Colonic mucosa (tissue), 4 donors: ENCODE results near the gene EMC8. TPM values are rescaled to one million over a fixed set of nuclear protein-coding genes. Genes with fewer than 3 reads are reported as not detected.
A peak's percentile ranks its signal among the peaks of the same experiment; 100 is the strongest.

Experiments
- DNase-seq: peaks from one replicate; pipeline ENCODE4 v3.0.0-alpha.2; 2020
- H3K27ac ChIP-seq: fragments of 200-600 bp; one replicate; pipeline ENCODE4 v1.8.0; 2021
- H3K27me3 ChIP-seq: fragments of 200-600 bp; one replicate; pipeline ENCODE4 v1.8.0; 2021
- H3K36me3 ChIP-seq: fragments of 200-600 bp; one replicate; pipeline ENCODE4 v1.8.0; 2021
- H3K4me1 ChIP-seq: fragments of 200-600 bp; one replicate; pipeline ENCODE4 v1.8.0; 2021; ENCODE audit warnings: mild to moderate bottlenecking
- H3K4me3 ChIP-seq: fragments of 200-600 bp; one replicate; pipeline ENCODE4 v1.8.0; 2021
- H3K9ac ChIP-seq, 2 donors: one replicate each; pipeline ENCODE4 v1.7.0; 2013; ENCODE audit warnings: control low read depth in 2 of 2, low read depth in 2 of 2, low read length in 2 of 2
- H3K9me3 ChIP-seq: fragments of 200-600 bp; one replicate; pipeline ENCODE4 v1.8.0; 2021
- intact Hi-C: fragments of 100-400 bp; cut with DNase I; formaldehyde crosslinking; loops from one replicate; pipeline ENCODE4 v1.14.1; 2022
- total RNA-seq, 2 donors: library from RNA; stranded (reverse); fragmentation: NEBNext Ultra II Directional in 1 of 2; extraction: Animal tissue kit (Norgen Biotek cat#: 25700) in 1 of 2; gene quantifications; one replicate each; pipeline ENCODE4 v1.2.1, GENCODE V29; 2021
- TF ChIP-seq, protein P1 (sequence below): fragments of 200-600 bp; IDR thresholded peaks from one replicate; pipeline ENCODE4 v1.8.0; 2022; ENCODE audit warnings: antibody characterized with exemption, mild to moderate bottlenecking
- donor health status: healthy.
- donor health status: DM: no; HTN: no; CAD: no.
- donor health status: DM: no; HTN: no; CAD: no.

EMC8 gene
- total RNA-seq, 2 donors from 2014 or later, result 30.6 to 49.8 TPM

DNA sequence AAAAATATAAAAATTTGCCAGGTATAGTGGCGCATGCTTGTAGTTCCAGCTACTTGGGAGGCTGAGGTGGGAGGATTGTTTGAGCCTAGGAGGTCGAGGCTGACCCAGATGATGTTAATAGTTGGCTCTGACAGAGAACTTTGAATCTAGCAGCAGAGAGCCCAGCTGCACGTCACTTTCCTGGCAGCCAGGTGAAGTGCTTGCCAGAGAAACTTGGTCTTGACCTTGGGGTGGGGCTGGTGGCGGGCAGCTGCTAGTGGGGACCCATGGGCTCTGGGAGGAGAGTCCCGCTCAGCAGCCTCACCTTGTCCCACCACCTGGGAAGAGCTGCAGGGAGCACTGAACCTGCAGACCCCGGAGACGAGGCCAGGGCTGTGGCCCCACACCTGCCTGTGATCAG is 45.4 kb downstream of the EMC8 start:
- no peak for DNase-seq
- intact Hi-C loops, result no loop called here
- H3K27me3 ChIP-seq, result peaks cover 30% of the 10 kb centered on the region
- no peak overlapping the region for H3K4me3 ChIP-seq
- no peak overlapping the region for H3K9ac ChIP-seq
- no peaks in the 10 kb centered on the region for H3K36me3 ChIP-seq
- H3K4me1 ChIP-seq, result peaks cover 5% of the 10 kb centered on the region
- TF ChIP-seq, protein P1, sequence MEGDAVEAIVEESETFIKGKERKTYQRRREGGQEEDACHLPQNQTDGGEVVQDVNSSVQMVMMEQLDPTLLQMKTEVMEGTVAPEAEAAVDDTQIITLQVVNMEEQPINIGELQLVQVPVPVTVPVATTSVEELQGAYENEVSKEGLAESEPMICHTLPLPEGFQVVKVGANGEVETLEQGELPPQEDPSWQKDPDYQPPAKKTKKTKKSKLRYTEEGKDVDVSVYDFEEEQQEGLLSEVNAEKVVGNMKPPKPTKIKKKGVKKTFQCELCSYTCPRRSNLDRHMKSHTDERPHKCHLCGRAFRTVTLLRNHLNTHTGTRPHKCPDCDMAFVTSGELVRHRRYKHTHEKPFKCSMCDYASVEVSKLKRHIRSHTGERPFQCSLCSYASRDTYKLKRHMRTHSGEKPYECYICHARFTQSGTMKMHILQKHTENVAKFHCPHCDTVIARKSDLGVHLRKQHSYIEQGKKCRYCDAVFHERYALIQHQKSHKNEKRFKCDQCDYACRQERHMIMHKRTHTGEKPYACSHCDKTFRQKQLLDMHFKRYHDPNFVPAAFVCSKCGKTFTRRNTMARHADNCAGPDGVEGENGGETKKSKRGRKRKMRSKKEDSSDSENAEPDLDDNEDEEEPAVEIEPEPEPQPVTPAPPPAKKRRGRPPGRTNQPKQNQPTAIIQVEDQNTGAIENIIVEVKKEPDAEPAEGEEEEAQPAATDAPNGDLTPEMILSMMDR, result no peak
- no peaks in the 10 kb centered on the region for H3K9me3 ChIP-seq
- no peak overlapping the region for H3K27ac ChIP-seq

DNA sequence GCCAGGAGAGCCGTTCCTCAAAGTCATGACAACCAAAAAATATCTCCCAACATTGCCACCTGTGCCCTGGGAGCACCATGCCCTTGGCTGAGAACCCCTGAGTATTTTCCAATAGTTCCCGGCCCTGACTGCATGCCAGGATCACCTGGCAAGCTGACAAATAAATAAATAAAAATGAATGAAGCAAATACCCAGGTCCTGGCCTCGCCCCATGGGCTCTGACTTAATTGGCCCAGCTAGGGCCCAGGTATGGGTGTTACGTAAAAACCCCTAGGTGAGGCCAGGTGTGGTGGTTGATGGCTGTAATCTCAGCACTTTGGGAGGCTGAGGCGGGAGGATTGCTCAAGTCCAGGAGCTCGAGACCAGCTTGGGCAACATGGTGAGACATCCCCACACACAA is 45.8 kb downstream of the EMC8 start:
- Histone ChIP-seq H3K4me3 (no peak overlapping the region), H3K36me3 (no peaks in the 10 kb centered on the region), H3K27me3 (peaks cover 30% of the 10 kb centered on the region), H3K9ac (no peak overlapping the region), H3K4me1 (peaks cover 5% of the 10 kb centered on the region), H3K27ac (no peak overlapping the region), H3K9me3 (no peaks in the 10 kb centered on the region)
- intact Hi-C loops, result no loop called here
- DNase-seq, result no peak
- TF ChIP-seq, protein P1, result no peak

DNA sequence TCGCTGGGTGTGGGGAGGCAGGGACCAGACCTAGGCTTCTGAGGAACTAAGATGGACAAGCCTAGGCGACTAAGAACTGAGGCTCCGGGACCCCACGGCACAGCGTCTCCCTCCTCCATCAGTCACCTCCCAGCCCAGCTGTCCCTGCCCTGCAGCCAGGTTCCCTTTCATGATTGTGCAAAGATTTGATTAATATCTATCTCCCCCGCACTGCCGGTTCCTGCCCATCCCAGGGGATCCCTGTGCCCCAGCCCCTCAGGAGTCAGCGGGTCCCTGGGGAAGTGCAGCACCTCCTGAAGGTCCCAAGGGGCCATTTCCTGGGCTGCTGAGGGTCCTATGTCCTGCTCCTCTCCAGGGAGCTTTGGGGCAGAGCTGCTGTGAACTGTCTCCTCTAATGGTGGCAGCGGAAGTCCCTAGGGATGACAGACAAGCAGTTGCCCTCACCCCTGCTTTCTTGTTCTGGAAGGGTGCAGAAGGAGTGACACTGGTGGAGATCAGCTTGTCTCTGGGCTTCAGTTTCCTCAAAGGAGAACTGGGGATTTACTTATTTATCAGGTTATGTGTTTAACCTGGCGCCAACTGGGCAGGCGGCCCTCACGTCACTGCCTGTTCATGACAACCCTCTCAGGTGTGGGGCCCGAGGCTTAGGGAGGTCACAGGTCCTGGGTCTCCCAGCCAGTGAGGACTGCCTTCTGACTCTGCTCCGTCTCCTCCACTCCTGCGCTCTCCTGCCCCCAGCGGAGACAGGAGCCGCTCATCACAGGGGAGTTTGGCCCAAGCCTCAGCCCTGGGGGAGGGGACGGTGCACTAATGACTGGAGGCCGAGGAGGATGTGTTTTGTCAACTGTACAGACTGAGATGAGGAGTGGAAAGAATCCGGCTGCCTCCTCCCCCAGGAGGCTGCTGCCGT is 46.6 kb downstream of the EMC8 start:
- DNase-seq, result no peak
- Histone ChIP-seq H3K27ac (no peak overlapping the region), H3K4me3 (no peak overlapping the region), H3K4me1 (peaks cover 5% of the 10 kb centered on the region), H3K9me3 (no peaks in the 10 kb centered on the region), H3K36me3 (no peaks in the 10 kb centered on the region), H3K27me3 (peaks cover 30% of the 10 kb centered on the region), H3K9ac (peak overlapping the region in 1 of 2 donors; percentile 12)
- intact Hi-C loops, result no loop called here
- TF ChIP-seq, protein P1, result no peak

DNA sequence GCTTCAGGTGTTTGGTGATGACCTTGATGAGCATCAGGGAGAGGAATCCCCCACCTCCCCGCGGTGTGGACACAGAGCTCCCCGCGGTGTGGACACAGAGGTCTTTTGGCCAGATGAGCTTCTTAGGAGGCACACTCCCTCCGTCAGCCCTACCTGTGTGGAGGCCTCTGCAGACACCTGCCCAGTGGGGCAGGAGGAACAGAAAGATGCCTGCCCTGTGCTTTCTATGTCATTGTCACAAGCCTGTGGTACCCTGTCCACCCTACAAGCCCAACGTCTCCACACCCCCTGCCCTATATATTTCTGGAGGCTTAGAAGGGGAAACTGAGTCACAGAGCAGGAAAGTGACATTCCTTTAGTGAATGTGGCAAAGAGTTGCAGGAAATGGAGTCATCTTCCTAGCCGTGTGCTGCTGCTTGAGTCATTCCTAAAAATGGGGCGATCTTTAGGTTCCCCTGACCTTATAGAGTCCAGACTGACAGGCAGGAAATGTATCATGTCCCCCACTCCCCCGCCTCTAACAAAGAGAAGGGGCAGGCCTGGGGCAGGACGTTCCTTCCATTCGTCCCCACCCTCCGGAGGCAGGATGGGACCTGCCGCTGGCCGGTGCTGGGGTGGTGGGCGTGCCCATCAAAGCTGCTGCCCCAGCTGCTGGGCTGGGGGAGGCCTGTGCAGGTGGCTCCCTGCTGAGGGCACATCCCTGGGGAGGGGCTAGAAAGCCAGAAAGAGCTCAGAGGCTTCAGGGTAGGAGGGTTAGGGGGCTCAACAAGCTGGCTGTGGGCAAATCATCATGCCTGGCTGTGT is 47.4 kb downstream of the EMC8 start:
- Histone ChIP-seq H3K36me3 (no peaks in the 10 kb centered on the region), H3K9me3 (no peaks in the 10 kb centered on the region), H3K4me1 (peaks cover 5% of the 10 kb centered on the region), H3K9ac (no peak overlapping the region), H3K27me3 (peaks cover 30% of the 10 kb centered on the region), H3K4me3 (no peak overlapping the region), H3K27ac (no peak overlapping the region)
- no peak for DNase-seq
- TF ChIP-seq, protein P1, result no peak
- intact Hi-C loops, result no loop called here

DNA sequence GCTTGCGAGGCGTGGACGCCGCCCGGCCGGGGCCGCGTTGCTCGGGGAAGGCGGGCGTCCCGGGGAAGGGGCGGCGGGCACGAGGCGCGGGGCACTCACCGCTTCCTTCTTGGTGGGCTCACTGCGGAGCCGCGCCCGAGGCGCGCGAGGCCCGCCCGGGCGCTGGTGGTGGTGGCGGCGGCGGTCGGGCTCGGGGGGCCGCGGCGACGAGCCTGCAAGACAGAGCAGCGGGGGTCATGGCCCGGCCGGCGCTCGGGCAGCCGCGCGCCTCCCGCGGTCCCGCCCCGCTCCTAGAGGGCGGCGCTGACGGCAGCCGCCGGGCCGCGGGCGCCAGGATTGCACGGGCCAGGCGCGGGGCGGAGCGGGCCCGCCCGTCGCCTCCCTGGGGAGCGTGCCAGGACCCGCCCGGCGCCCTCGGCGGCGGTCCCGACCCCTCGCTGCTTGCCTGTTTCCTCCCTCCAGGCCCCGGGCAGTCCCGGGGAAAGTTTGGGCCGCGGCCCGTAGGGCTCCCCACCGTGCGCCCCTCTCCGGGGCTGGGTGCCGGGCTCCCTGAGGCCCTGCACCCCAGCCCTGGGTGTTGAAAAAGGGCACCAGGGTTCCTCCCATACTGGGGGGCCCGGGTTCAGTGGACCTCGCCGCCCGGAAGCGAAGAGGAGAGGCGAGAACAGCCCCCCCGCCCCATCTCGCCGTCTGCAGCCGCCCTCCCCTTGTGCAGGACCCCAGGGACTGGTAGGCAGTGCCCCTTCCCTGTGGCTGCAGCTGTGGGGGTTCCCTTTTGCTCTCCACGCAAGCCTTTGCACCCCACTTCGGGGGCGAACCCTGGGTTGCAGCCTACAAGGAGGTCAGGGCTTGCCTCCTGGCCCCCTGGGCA is 48.3 kb downstream of the EMC8 start, which contains the start of gene C16orf74:
Gene C16orf74 (minus strand): TSS at position 270 of the 871 bp plus-strand sequence. CDS start 15,879 bp downstream, outside the sequence.
- peaks cover 30% of the 10 kb centered on the region for H3K27me3 ChIP-seq

More for the DNA sequence above, 48.3 kb downstream of the EMC8 start, which contains the start of gene C16orf74:
- TF ChIP-seq, protein P1, result no peak
- Histone ChIP-seq H3K27ac (no peak within 1 kb of the TSS), H3K9me3 (no peaks in the 10 kb centered on the region), H3K4me1 (peaks cover 5% of the 10 kb centered on the region), H3K4me3 (peak within 1 kb of the TSS; percentile 46), H3K36me3 (no peaks in the 10 kb centered on the region), H3K9ac (peak within 1 kb of the TSS; percentile 34 to 43)
- intact Hi-C loops, result no loop called here
- peak; percentile 64 for DNase-seq
